ENCODE data around the gene SPRED1. TPM values are rescaled to one million over a fixed set of nuclear protein-coding genes. Genes with fewer than 3 reads are reported as not detected.
"Not testable (repeated sequence)": the region's sequence is repeated elsewhere in the genome, so short reads cannot be mapped to it uniquely, and the experiment has no call there.

SPRED1 gene
- total RNA-seq, 1 donor from 2014 or later = 0.20 TPM

DNA sequence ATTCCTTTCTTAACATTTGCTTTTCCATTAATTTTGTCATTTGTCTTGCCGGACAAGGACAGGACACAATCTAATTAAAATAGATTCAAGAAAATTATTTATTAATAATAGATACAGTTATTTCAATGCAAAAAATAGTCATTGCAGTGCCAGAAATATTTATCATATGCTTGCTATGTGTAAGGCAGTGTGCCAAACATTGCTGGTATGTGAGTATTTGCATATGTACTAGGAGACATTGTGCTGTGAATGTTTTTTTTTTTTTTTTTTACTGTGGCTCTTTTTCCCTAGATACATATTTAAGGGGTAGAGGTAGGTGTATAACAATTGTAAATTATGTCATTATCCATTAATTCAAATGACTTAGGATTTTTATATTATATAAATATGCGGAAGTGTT is 23.3 kb downstream of the SPRED1 start:
- intact Hi-C loops (cut with micrococcal nuclease) = no loop called here

DNA sequence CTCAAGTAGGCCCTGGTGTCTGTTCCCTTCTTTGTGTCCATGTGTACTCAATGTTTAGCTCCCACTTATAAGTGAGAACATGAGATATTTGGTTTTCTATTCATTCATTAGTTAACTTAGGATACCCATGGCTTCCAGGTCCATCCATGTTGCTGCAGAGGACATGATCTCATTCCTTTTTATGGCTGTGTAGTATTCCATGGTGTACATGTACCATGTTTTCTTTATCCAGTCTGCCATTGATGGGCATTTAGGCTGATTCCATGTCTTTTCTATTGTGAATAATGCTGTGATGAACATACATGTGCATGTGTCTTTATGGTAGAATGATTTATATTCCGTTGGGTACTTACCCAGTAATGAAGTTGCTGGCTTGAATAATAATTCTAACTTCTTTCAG is 24.6 kb downstream of the SPRED1 start:
- intact Hi-C loops (cut with micrococcal nuclease) = not testable (repeated sequence)

DNA sequence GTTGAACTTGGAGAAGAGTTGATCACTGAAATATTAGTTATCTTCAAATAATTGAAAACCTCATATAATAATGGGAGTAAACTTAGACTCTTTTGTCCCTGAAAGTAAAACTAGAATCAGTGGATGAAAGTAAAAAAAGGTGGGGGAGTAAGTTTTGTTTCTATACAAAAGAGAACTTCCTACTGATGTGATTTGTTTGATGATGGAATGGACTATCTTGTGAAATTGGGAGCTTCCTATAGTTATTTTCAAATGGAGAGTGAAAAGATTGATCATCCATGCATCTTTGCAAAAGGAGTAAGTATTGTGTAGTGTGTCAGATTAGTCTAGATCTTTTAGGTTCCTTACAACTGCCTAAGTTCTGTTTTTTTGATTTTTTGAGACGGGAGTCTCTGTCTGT is 28.4 kb downstream of the SPRED1 start:
- intact Hi-C loops (cut with micrococcal nuclease) = no loop called here

DNA sequence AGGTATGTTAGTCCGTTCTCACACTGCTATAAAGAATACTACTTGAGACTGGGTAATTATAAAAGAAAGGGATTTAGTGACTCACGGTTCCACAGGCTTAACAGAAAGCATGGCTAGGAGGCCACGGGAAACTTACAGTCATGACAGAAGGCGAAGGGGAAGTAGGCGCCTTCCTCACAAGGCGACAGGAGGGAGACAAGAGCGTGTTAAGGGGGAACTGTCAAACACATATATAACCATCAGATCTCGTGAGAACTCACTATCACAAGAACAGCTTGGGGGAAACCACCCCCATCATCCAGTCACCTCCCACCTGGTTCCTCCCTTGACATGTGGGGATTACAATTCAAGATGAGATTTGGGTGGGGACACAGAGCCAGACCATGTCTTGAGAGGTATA is 30.4 kb downstream of the SPRED1 start:
- intact Hi-C loops (cut with micrococcal nuclease) = no loop called here

DNA sequence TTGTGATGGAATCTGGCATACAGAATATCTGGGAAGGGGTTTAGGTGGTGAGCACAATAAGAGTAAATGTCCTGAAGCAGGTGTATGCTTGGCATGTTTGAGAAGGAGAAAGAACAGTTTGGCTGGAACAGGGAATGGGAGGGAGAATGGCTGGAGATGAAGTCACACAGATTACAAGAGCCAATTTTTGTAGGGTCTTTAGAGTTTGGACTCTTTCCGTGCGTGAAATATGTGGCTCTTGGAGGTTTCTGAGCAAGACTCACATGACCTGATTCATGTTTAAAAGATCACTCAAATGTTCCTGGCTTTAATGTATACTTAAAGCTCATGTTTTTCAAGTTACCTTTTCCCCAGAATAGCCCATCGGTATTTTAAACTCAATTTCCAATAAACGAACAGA is 32.8 kb downstream of the SPRED1 start:
- intact Hi-C loops (cut with micrococcal nuclease) = no loop called here

DNA sequence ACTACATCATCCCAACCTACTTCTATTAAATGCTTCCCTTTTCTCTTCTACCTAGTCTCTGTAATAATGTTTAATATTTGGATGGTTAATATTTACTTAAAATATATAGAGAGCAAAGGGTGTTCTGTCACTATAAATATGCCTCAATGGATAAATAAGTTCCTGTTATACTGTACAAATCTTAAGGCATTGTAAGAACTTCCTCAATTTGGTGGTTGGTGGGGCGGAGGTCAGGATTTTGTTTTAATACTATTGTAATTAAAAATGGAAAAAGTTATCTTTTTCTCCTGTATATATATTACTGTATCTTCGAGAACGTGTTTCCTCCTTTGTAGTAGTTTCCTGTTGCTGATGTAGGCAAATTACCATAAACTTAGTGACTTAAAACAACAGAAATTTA is 41.5 kb downstream of the SPRED1 start:
- intact Hi-C loops (cut with micrococcal nuclease) = no loop called here

DNA sequence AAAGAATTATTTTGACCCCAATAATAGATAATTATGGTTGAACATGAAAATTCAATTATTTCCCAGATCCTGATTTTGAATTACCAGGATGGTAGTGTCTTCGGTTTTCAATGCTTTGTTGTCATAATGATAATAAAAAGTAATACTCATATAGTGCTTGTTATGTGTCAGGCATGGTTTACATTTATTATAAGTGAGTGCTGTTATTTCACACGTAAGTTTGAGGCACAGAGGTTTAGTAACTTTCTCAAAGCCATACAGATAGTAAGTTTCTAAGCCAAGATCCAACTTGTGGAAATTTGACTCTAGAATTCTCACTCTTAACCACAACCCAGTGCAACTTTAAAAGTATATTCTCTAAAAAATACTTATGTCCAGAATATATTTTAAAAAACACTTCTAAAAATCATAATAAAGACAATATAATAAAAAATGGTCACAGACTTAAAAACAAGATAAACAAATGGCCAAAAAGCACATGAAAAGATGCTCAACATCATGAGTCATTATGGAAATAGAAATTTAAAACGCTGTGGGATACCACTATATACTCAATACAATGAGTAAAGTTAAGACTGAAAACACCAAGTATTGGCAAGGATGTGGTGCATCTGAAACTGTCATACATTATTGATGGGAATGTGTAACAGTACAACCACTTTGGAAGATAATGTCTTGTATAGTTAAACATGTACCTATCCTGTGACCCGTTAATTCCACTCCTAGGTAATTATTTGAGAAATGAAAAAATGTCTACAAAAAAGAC is 45.2 kb downstream of the SPRED1 start:
- intact Hi-C loops (cut with micrococcal nuclease) = no loop called here

DNA sequence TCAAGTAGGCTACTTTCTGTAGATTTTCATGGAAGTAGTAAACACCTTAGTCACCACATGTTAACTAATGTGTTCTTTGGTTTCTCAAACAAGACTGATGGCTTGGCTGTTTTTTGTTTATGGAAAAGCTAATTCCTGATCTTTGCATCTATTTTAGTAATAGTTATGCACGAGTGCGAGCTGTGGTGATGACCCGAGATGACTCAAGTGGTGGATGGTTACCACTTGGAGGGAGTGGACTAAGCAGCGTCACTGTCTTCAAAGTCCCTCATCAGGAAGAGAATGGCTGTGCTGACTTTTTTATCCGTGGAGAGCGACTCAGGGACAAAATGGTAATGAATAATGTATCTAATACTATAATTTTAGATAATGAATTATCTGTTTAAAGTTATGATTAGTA is 46.6 kb downstream of the SPRED1 start:
- intact Hi-C loops (cut with micrococcal nuclease) = no loop called here

DNA sequence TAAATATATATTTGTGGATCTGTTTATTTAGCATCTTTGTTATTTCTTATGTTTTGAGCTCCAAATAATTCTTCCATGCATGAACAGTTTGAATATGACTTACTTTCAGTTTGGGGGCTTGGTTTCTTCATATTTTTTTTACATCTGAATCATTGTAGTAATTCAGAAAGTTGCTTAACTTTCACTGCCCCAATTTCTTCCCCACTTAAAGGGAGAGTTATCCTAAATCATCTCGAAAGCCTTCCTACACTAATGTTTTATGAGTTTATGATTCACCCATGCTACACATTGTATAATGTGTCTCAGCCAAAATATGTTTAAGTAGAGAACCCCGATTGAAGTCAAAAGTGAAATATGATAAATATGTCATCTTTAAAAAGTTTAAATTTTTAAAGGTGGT is 47.8 kb downstream of the SPRED1 start:
- intact Hi-C loops (cut with micrococcal nuclease) = no loop called here

DNA sequence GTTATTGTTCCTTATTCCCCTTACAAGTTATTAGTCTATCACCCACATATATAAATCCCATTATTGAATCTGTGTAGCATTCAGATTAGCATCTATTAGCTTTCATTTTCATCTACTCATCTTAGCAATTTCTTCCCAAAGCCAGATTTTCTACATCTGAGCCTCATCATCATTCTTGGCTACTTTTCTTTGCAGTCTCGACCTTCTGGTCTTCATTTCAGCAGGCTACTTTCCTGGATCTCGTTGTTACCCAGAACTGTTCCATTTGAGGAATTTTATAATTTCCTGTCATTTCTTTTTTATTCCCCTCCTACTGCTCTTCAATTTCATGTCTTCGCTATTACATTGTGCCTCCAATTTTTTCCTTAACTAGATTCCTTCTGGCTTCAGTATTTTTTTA is 51.8 kb downstream of the SPRED1 start:
- intact Hi-C loops (cut with micrococcal nuclease) = no loop called here

DNA sequence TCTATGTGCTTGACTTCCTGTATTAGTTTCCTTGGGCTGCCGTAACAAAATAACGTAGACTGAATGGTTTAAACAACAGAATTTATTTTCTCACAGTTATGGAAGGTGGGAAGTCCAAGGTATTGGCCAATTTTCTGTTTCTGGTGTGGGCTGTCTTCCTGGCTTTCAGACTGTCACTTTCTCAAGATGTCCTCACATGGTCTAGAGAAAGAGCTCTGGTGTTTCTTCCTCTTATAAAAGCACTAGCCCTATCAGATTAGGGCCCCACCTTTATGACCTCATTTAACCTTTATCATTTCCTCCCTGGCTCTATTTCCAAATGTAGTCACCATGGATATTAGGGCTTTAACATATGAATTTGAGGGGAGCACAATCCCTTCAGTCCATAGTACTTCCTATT is 54.6 kb downstream of the SPRED1 start:
- intact Hi-C loops (cut with micrococcal nuclease) = no loop called here

DNA sequence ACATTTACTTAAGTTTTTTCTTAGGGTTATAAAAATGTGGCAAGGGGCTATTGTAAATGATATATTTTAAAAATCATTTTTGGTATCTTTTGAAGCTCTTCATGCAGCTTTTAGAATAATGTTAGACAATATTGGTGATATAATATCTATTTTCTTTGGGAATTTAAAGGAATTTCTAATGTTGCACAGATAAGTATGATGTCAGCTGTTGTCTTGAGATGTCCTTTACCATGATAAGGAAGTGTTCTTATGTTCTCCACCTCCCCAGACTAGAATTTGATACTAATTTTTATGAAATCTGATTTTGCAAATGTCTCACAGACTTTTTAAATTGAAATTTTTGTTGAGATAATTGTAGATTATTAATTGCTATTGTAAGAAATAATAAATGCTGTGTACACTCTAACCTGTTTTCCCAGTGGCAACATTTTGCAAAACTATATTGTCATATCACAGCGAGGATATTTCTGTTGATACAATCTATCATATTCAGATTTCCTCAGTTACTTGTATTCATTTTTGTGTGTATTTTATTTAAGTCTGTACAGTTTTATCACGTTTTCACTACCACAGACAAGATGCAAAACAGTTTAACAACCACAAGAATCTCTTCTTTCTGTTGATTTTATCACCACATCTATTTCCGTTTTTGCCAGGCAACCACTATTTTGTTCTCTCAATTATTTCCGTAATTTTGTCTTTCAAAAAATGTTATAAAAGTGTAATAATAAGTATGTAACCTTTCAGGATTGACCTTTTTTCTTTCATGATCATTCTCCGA is 55.4 kb downstream of the SPRED1 start:
- intact Hi-C loops (cut with micrococcal nuclease) = no loop called here

DNA sequence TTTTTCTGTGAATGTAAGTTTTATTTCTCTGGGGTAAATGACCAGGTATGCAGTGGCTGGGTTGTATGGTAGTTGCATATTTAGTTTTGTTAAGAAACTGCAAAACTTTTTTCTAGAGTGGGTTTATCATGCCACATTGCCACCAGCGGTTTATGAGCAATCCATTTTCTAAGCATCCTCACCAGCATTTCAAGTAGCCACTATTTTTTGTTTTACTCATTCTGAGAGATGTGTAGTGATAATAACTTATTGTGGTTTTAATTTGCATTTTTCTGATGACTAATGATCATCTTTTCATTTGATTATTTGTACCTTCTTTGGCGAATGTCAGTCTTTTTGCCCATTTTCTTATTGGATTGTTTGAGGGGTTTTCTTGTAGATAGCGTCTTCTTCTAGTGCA is 56.2 kb downstream of the SPRED1 start:
- intact Hi-C loops (cut with micrococcal nuclease) = no loop called here

DNA sequence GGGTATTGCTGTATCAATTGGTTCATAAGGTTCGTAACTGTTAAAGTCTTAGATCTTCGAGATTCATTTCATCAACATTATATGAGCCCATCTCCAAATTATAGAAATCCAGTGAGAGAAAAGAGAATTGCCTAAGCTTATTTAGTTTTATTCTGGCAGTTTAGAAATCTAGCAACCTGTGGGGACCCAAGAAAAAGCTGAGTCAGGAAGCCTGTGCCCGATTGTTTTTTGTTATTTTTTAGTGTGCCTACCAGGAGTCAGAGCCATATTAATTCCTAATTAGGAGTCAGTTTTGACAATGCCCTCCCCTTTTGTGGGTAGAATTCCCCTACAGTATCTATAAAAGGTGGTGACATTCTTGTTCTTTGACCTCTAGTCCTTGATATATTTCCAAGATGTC is 59.6 kb downstream of the SPRED1 start:
- intact Hi-C loops (cut with micrococcal nuclease) = no loop called here

DNA sequence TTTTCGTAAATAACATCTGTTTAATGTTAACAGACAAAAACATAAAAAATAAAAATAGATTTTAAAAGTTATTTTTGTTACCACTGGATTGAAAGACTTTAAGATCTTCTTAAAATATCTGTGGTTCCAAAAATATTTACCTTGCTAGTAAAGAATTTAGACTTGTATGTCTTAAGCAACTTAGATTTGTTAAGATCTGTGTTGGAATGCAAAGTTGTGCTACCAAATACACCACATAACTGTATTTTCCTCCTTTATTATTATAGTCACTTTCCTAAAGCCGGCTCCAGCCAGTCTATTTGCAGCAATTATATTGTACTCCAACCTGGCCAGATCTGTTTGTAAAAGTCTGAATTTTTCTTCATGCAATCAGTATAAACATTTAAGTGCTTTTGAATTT is 63.7 kb downstream of the SPRED1 start:
- intact Hi-C loops (cut with micrococcal nuclease) = no loop called here

DNA sequence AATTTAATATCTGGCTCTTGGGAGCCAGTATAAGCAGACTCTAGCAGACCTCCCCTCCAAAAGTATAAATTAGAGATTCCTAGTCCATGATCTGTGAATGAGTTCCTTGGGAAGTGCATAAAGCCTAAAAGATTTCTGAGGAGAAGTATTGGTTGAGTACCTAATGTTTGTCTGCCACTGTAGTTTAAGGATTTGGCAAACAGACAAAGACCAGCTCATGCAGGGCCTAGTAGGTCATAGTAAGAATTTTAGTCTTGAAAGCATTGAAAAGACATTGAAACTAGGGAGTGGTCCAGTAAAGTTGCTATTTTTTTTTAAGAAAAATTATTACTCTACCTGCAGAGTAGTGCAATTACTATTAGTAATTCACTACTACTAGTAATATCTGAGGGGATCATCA is 67.5 kb downstream of the SPRED1 start:
- intact Hi-C loops (cut with micrococcal nuclease) = no loop called here

DNA sequence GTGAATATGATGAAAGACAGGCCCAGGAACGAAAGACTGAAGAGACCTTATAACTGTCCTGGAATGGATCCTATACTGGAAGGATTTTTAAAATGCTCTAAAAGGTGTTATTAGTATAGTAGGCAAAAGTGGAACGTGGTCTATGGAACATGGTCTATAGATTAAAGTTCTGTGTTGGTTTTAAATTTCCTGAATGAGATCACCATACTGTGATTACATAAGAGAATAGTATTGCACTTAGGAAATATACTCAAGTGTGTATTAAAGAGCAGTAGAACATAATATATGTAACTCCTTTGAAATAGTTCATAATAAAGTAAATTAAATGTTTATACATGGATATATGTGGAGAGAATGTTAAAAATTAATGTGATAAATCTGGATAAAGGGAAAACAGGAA is 68.2 kb downstream of the SPRED1 start:
- intact Hi-C loops (cut with micrococcal nuclease) = no loop called here

DNA sequence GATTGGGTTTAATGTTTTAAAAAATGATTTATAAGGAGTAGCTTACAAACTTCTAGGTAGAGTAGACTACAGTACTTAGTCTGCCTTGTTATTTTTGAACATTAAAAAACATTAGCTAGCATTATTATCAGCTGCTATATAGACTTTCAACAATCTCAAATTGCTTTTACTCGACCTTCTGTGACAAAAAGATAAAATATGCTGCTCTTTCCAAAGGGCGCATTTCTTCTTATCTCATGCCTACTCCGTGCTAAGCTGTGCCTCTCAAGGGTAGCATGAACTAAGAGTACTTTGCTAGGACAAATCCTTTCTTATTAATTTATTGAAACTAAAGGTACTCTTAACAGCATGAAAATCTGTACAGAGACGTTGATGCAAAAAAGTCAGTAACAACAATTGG is 71.3 kb downstream of the SPRED1 start:
- intact Hi-C loops (cut with micrococcal nuclease) = no loop called here

DNA sequence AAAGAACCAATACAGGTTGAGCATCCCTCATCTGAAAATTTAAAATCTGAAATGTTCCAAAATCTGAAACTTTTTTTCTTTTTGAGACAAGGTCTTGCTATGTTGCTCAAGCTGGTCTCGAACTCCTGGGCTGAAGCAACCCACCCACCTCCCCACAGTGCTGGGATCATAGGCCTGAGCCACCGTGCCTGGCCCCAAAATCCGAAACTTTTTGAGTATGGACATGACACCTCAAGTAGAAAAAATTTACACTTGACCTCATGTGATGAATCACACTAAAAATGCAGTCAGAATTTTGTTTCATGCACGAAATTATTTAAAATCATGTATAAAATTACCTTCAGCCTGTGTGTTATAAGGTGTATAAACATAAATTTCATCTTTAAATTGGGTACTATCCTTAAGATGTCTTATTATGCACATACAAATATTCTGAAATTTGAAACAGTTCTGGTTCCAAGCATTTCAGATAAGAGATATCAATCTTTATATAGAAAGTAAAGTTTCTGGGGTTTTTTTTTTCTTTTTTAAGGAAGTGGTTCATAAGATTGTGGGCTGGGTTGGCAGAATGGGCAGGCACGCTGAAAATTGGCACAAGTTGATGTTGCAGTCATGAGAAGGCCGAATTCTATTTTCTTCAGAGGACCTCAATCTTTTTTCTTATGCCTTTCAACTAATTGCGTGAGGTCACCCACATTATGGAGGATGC is 72.5 kb downstream of the SPRED1 start:
- intact Hi-C loops (cut with micrococcal nuclease) = no loop called here

DNA sequence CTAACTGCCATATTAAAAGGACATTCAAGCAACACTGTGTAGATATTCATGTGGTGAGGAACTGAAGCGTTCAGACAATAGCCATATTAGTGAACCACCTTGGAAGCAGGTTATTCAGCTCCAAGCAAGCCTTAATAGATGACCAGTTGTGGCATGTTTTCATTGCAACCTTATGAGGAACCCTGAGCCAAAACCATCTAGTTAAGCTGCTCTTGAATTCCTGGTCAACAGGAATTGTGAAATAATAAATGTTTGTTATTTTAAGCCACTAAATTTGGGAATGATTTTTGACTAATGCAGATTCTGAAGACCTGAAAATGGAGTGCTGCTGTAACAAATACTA is 73.0 kb downstream of the SPRED1 start:
- intact Hi-C loops (cut with micrococcal nuclease) = no loop called here

DNA sequence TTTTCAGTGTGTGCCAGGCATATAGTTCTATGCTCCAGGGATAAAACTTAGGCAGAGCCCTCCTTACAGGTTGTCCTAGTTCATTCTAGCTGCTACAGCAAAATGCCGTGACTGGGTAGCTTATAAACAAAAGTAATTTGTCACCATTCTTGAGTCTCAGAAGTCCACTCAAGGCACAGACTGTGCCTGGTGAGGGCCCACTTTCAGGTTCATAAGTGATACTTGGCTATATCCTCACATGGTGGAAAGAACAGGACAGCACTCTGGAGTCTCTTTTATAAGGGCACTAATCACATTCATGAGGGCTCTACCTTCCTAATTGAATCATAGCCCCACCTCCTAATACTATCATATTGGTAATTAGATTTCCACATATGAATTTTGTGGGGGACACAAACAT is 80.1 kb downstream of the SPRED1 start:
- intact Hi-C loops (cut with micrococcal nuclease) = no loop called here

DNA sequence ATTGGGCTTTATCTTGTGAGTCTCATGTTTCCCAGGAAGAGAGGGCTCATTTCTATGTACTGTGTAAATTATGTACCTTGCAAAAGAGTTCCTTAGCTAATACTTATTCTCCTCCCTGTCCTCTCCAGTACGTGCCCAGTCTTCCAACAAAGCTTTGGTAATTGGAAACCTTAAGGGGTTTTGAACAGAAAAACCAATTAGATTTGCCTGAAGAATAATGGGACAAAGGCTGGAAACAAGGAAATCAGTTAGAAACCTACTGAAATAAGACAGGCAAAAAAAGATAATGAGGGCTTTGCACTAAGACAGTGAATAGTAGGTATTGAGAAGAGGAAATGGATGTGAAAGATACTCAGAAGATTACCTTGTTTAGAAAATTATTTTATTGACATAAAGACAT is 82.5 kb downstream of the SPRED1 start:
- intact Hi-C loops (cut with micrococcal nuclease) = no loop called here

DNA sequence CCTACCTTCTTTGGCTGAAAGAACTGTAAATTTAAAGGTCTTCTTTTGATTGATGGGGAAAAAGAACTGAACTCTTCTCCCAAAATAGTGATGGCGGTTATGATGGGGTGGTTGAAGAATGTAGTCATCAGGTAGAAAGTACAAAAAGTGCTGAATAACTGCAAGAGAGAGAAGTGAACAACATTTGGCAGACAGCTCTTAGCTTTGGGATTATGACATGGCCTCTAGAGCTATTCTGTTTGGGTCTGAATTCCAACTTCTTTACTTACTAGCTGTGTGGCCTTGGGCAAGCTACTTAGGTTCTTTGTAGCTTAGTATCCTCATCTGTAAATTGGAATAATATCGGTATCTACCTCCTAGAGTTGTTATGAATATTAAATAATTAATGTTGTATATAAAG is 91.7 kb downstream of the SPRED1 start:
- intact Hi-C loops (cut with micrococcal nuclease) = no loop called here

All from T-helper 1 cell treated with Interleukin-12 subunit alpha and Interleukin-12 subunit beta and Interleukin-4 antibody, amounts not matched to agents 30 ng/mL and 1 ng/mL, for 36 hours (primary cell).